HG03097 (cell line): ENCODE data around the gene PRAC1.
"Not testable (repeated sequence)": the region's sequence is repeated elsewhere in the genome, so short reads cannot be mapped to it uniquely, and the experiment has no call there.

ENCODE experiments used
- ATAC-seq: cut with Tn5 transposase; IDR thresholded peaks from one replicate; pipeline ENCODE4 v1.9.1; 2021; ENCODE audit not compliant: unreplicated experiment, low FRiP score

PRAC1 gene

DNA sequence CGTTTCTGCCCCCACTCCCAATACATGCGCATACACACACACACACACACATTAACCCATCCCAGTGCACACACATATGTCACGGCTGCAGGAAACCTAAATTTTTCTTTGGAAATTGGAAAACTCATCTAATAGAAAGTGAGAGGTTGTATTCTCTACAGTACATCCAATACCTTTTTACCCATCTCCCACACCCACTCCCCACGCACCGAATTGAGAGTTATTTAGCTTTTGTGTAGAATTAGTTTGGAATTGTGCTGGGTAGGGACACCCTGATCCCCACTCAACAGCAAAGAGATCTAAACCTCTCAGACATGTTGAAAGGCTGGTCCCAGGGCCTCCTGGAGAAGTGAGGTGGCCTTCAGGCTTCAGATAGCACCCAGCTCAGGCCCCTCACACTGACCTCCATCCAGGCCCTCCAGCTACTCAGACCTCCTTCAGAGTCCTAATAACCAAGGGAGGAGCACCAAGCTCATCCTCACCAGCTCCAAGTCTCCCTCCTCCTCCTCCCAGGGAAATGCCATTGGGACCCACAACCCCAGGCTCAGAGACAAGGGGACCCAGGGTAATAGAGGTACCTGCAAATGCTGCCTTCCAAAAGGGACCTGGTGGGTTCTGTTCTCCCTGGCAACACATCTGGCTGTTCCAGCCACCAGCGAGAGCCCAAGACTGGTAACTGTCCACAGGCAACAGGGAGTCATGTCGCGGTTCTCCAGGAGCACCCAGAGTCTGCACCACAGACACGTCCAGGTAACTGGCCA, 5.3 kb upstream of the PRAC1 start:
- ATAC-seq: no peak

DNA sequence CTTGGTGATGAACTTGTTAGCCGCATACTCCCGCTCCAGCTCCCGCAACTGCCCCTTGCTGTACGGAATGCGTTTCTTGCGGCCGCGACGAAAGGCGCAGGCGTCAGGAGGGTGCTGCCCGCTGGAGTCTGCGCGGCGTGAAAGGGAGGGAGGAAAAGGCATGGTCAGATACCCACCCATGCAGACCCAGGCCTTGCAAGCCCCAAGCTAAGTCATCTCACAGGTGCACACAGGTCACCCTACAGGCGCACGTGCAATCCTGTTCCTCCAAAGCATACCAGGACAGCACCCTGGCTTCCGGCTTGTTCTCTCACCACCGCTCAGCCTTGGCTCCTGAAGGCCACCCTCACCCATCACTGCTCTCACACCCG, 4.6 kb upstream of the PRAC1 start:
- no peak for ATAC-seq

GRCh38 chr17:48726114-48726915, 4.0 kb upstream of the PRAC1 start:
- no peak for ATAC-seq

GRCh38 chr17:48725288-48726064, 3.2 kb upstream of the PRAC1 start:
- no peak for ATAC-seq

- ATAC-seq: no peak
Observed at GRCh38 chr17:48725004-48725287, 2.6 kb upstream of the PRAC1 start.

DNA sequence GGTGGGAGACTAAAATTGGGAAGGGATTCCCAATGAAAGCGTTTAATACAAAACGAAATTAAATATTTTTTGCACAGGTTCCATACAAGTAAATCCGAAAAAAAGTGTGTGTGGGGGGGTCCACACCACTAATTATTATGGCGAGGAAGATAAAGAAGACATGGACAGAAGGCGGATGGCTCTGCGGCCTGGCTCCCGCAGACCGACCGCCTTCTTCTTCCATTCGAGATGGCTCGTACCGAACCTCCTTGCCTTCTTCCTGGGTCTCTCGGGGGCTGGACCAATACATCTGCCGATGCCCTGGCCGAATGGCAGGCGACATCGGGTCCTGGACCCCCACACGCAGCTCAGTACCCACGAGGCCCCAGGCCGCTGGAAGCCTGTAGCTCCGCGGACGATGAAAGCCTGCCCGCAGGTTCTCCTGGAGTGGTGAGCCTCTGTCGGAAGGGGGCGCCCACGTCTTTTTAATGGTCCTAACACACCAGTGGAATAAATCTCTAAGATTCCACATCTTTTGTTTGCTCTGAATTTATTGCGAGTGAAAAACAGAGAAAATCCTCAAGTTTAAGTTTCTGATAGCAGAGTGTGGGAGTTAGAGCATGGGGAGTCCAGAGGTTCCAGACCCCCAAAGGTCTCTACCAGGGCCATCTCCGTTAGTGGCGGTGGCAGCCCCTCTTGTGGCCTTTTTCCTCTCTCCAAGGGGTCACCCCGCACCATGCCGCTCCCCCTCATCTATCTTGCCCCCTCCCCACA, 2.1 kb upstream of the PRAC1 start:
- ATAC-seq: no peak

- ATAC-seq: no peak
Observed at GRCh38 chr17:48723423-48724250, 1.3 kb upstream of the PRAC1 start.

GRCh38 chr17:48722915-48723422, 651 bp upstream of the PRAC1 start, which contains the start of gene PRAC2:
Gene PRAC2, plus strand, starts transcription at chr17:48723185. Its CDS starts 1,226 bp downstream, at chr17:48724411.
- no peak for ATAC-seq

- ATAC-seq: no peak
Observed at GRCh38 chr17:48721009-48721402, 1.3 kb downstream of the PRAC1 start.

DNA sequence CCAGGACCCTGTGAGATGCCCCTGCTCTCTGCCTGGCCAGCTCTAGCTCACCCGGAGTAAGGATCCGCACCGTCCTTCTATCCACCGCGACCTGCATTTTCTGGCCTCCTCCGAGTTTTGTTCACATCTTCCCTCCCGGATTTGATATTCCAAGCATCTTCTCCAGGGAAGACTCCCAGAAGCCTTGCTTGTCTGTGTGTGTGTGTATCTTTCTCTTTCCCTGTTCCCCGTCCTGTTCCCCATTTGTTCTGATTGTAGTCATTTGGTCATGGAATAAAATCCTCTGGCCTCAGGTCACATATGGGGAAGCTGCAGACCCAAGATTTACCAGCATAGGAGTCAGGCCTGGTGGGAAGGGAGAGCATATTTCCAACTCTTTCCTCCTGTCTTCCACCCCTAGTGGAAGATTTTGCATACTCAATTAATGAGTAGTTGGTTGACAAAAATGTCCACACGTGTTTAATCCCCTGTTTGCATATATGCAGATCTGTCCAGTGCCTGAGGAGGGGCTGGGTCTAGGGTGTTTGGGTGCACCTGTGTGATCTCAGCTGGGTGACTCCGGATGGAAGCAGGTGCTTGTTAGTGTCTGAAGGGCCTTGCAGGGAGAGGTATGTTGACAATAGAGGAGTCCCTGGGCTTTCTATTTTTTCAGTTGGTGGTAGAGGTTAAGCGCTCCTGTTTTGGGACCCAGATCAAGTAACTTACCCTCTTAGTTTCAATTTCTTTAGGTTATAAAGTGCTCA, 1.9 kb downstream of the PRAC1 start:
- no peak for ATAC-seq

GRCh38 chr17:48719642-48720265, 2.6 kb downstream of the PRAC1 start:
- no peak for ATAC-seq

- ATAC-seq: no peak
Observed at GRCh38 chr17:48718761-48719641, 3.3 kb downstream of the PRAC1 start.

- no peak for ATAC-seq
Observed at GRCh38 chr17:48718227-48718760, 4.0 kb downstream of the PRAC1 start.

DNA sequence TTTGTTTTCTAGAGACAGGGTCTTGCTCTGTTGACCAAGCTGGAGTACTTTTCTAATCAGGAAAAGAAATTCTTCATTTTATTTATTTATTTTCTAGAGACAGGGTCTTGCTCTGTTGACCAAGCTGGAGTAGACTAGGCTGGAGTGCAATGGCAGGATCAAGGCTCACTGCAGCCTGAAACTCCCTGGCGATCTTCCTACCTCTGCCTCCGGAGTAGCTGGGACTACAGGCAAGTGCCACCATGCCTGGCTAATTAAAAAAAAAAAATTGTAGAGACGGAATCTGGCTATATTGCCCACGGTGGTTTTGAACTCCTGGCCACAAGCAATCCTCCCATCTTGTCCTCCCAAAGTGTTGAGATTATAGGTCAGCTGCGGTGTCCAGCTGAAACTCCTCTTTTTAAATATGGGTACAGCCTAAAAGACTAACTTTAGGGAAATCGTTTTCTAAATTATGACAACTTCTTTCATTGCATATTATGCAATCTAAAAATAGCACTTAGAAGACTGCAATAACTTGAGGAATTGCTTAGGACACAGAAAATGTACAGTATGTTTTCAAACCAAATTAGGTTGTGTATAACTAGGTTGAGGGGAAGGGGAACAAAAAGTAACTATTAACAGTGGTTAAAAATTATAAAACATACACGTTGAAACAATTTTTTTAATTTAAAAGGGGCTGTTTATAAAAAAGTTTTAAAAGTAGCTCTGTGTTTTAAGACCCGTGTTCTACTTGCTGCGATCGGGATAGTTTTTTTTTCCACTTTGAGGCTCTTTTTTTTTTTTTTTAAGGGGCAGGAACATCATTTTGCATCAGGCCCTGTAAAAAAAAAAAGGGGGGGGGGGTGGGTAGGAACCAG, 4.7 kb downstream of the PRAC1 start:
- ATAC-seq: no peak

DNA sequence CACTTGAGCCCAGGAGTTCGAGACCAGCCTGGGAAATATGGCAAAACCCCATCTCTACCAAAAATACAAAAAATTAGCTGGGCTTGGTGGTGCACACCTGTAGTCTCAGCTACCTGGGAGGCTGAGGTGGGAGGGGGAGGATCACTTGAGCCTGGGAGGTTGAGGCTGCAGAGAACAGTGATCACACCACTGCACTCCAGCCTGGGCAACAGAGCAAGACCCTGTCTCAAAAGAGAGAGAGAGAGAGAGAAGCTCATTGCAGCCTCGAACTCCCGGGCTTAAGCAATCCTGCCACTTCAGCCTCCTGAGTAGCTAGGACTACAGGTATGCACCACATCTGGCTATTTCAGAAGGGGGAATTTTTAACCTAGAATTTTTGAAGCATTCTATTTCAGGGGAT, 5.8 kb downstream of the PRAC1 start:
- ATAC-seq: not testable (repeated sequence)
